ENCODE measurements around the gene PCMTD2.

Gene PCMTD2

DNA sequence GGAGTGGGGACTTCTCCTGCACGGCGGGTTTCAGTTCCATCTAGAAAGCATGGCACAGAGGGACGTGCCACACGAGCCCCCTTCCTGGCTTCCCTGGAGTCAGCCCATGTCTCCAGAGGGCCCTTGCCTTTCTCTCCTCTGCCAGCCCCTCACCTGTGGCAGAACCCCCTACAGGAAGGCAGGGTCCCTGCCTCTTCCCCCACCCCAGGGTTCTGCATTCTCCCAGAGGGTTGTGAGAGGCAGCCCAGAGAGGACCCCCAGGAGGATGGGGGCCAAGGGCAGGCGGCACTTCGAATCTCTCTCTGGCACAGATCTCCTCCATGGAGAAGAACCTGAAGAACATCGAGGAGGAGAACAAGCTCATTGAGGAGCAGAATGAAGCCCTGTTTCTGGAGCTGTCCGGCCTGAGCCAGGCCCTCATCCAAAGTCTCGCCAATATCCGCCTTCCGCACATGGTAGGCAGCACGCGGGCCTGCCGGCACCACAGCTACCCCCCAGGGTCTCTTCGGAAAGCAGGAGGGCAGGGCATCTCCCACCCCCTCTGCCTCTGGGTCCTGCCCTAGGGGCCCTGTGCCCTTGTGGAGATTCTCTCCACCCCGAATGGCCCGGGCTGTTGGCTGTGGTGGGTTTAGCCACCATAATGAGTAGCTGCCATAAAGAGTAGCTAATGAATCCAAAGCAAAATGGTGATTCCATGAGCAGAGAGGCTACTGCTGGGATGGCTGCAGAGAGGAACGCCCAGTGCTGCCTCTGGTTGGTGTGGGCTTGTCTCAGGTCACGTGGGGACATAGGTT is 15.9 kb upstream of the PCMTD2 start:
- no peak for DNase-seq

- no peak for DNase-seq
These were observed 15.1 kb upstream of the PCMTD2 start for GRCh38 chr20:64240243-64241015.

DNA sequence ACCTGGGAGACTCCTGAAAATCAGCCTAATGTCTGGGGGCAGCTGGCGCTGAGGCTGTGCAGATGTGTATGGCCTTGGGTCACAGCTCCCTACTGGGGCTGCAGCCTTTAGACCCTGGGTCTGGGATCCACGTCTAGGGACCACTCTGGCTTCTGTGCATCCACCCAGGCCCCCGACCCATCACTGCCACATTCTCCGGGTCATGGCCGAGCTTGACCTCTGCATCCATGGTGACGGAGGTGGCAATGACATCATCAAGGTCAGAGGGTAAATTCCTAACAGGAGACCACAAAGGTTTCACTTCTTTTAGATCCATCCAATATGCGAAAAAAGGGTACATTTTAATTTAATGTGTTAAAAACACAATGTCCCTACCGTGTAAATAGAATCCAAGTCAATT is 14.5 kb upstream of the PCMTD2 start:
- no peak for DNase-seq

DNA sequence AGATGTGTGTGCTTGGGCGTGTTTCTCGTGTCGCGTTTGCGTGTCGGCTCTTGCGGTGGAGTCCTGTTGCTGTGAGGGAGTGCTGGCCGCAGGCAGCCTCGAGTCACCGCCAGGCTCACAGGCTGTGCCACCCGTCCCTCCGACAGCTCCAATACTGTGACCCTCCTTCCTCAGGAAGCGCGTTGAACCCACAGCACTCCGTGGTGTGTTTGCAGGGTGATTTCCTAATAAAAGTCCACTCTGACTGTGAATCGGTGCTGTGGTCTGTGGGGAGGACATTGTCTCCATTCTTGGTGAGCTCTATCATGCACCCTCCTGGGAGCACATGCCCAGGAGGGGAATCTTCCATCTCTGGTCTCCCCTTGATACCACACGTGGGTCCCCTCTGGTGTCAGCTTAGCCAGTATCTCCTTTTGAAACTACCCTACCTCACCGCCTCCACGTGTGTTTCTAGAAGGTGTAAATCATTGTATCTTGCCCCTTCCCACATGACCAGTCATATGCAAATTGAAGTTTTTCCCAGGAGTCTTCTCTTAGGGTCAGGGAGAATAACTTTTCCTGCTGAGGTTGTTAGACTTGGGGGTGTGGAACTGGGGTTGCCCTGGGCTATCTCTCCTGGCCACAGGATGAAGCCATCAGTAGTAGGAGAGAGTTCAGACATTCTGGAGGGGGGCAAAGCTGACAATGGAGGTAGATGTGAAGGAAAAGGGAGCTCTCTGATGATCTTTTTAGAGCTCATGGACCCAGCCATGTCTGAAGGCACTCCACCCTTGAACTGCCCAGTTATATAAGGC is 13.3 kb upstream of the PCMTD2 start:
- DNase-seq = no peak

GRCh38 chr20:64242797-64243475 is 12.6 kb upstream of the PCMTD2 start:
- no peak for DNase-seq

- no peak for DNase-seq
These were observed 11.2 kb upstream of the PCMTD2 start for GRCh38 chr20:64244281-64244805.

GRCh38 chr20:64244870-64245603 is 10.5 kb upstream of the PCMTD2 start:
- no peak for DNase-seq

GRCh38 chr20:64245746-64246595 is 9.6 kb upstream of the PCMTD2 start:
- no peak for DNase-seq

DNA sequence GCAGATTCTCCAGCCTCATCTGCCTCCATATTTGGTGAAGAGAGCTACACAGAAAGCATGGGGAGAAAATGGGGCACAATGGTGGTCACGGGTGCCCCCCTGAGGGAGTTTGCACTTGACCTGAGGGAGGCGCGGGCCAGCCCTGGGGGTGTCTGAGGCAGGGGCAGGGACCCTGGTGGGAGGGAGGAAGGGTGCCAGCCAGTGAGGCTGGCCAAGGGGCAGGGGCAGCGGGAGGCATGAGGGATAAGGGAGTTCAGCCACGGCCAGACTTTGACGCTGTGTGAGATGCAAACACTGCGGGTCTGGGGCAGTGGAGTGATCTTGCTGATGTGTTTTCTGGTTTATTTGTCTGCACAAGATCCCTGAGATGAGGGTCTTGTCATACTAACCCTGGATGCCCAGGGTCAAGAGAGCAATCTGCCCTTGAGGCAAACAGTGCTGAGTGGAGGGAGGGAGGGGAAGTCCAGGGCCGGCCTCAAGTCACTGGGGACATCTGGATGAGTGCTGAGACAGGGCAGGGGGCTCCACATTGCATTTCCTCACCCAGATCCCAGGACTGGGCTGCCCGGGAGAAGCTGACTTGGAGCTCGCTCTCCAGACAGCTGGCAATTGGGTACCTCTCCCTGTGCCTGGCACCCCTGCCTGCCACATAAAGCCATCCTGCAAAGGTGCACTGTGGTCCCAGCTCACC is 8.8 kb upstream of the PCMTD2 start:
- no peak for DNase-seq

DNA sequence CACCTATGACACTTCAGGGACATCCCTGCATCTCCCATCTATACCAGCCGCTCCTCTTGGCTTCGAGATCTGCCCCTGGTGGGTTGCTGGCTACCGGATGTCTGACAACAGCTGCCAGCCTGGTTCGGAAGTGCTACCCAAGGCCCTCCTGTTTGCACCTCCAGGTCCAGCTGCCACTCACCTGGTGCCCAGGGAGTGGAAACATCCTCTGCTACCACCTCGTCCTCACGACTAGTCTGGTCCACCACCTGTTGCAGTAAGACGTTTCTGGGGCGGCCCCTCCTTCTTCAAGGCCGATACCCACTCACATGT is 8.3 kb upstream of the PCMTD2 start:
- no peak for DNase-seq

DNA sequence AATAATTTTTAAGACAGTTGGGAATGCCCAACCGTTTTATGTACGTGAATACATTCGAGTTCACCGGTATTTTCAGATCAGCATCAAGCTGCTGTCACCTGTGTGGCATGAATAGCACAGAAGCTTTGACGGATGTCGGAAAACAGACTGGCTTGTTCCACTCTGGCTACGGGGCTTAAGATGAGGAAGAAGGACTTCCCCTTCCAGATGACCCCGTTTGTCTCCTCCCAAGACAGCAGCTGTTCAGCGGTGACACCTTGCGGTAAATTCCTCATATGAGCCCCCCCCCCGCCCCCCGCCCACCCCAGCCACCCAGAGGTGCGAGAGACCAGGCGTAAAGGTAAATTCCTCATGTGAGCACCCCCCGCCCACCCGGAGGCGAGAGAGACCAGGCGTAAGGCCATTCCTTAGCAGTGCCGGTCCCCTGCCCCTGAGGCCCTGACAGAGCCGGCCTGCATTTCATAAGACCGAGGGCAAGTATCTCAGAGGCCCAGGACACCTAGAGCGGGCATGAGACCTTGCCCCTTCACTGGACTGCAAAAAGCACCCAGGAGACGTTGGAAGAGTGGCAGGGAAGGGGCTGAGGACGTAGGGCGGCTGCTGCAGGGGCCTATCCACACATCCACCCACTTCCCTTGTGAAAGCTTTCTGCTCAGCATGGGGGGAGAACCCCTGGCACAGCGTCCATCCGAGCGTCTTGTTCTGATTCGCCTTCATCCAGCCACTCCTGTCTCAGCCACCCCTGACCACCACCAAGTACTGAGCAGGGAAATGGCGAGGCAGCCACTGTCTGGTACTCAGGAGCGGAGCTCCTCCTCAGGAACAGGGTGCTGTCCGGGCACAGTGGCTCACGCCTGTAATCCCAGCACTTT is 7.3 kb upstream of the PCMTD2 start:
- no peak for DNase-seq

DNA sequence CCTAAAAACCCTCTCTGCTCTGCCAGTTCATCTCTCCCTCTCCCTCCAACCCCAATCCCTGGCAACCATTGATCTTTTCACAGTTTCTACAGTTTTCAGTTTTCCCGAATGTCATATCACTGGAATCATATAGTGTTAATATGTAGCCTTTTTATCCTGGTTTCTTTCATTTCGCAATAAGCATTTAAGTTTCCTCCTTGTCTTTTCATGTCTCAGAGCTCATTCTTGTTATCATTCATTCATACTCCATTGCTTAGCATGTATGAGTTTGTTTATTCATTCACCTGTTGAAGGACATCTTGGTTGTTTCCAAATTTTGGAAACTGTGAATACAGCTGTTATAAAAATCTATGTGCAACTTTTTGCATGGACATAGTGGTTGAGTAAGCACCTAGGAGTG is 5.5 kb upstream of the PCMTD2 start:
- DNase-seq = no peak

- DNase-seq = no peak
These were observed 2.6 kb upstream of the PCMTD2 start for GRCh38 chr20:64253000-64253383.

DNA sequence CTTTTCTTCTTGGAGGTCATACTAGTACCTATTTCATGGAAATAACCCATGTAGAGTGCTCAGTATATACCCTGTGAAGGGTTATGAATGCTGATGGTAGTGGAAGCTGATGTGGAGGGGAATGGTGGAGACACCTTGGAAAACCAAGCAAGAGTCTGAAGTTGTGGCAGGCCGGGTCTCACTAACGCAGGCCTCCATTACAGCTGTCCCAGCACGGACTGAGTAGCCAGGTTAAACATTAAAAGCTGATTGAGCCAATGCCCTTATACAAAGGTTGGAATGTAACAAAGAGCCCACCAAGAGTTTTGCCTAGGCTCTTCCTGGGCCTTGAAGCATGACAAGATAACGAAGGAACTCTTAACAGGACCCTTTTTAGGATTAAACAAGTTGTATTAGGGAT is 2.1 kb upstream of the PCMTD2 start:
- no peak for DNase-seq

DNA sequence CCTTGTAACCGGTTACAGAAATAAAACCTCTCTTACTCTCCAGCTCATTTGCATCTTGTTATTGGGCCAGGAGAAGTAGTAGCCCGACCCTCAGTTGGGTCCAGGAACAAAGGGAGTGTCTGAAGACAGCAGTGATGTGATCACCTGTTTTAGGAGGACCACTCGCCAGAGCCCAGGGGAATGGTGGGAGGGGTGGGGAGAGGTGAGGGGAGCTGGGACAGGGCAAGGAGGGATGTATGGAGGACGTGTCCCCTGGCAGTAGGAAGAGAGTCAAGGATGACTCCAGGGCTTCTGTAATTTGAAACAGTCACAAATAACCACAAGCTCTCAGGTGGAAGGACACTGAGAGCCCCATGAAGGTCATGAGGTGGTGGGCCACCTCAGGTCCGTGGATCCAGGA is 1.4 kb upstream of the PCMTD2 start:
- no peak for DNase-seq

DNA sequence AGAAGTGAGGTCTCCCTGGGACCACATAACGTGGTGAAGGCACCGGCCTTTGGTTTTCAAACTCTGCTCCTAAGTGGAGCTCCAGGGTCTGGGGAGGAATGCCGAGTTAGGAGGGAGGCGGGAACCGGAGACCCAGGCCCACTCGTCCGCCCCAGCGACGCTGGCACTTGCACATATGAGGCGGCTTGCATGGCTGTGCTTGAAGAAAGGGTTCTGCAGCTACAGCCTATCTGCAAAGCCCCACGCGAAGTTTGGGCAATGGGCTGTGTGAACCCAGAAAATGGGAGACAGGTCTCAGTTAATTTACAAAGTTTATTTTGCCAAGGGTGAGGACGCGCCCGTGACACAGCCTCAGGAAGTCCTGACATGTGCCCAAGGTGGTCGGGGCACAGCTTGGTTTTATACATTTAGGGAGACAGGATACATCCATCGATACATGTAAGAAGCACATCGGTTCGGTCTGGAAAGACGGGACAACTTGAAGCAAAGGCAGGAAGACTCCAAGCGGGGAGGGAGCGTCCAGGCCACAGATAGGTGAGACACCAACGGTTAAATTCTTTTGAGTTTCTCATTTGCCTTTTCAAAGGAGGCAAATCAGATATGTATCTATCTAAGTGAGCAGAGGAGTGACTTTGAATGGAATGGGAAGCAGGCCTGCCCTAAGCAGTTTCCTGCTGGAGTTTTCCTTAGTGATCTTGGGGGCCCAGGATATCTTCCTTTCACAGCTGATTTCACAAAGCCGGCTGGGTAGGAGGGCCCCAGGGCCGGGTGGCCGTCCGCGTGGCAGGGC is 782 bp upstream of the PCMTD2 start:
- no peak for DNase-seq

- no peak for DNase-seq
These were observed 861 bp downstream of the PCMTD2 start for GRCh38 chr20:64256282-64256935.

- no peak for DNase-seq
These were observed 1.7 kb downstream of the PCMTD2 start for GRCh38 chr20:64257107-64257757.

All from NCI-H748 treated with DMSO at 0.1 percent for 48 hours (cell line).